H9 (cell line): Measurements from ENCODE around the gene ARSJ. TPM values are rescaled to one million over a fixed set of nuclear protein-coding genes. Genes with fewer than 3 reads are reported as not detected.

Experiments used
- DNase-seq: peaks from one replicate; pipeline ENCODE4 v3.0.0-alpha.2; 2017
- H2AFZ ChIP-seq: one replicate; pipeline ENCODE4 v1.6.1; 2013; ENCODE audit warnings: mild to moderate bottlenecking, low read length, control low read depth, moderate library complexity
- H2AK5ac ChIP-seq: 2 replicates; pipeline ENCODE4 v1.6.1; 2013; ENCODE audit warnings: low read length, control low read depth, mixed read lengths; ENCODE audit not compliant: insufficient read length
- H2BK120ac ChIP-seq: one replicate; pipeline ENCODE4 v1.6.1; 2013; ENCODE audit warnings: low read depth, mild to moderate bottlenecking, low read length, control low read depth, inconsistent platforms; ENCODE audit not compliant: poor library complexity, severe bottlenecking
- H2BK12ac ChIP-seq: 2 replicates; pipeline ENCODE4 v1.6.1; 2013; ENCODE audit warnings: low read length, control low read depth, mixed read lengths, low read depth; ENCODE audit not compliant: insufficient read length
- H2BK15ac ChIP-seq: 2 replicates; pipeline ENCODE4 v1.6.1; 2013; ENCODE audit warnings: low read depth, low read length, control low read depth
- H2BK20ac ChIP-seq: one replicate; pipeline ENCODE4 v1.6.1; 2013; ENCODE audit warnings: low read depth, mild to moderate bottlenecking, low read length, control low read depth, inconsistent platforms; ENCODE audit not compliant: poor library complexity, severe bottlenecking
- H2BK5ac ChIP-seq: 2 replicates; pipeline ENCODE4 v1.6.1; 2013; ENCODE audit warnings: low read length, control low read depth, mixed read lengths; ENCODE audit not compliant: insufficient read length
- H3K14ac ChIP-seq: 2 replicates; pipeline ENCODE4 v1.6.1; 2013; ENCODE audit warnings: low read length, control low read depth; ENCODE audit not compliant: insufficient read depth
- H3K18ac ChIP-seq: 2 replicates; pipeline ENCODE4 v1.6.1; 2013; ENCODE audit warnings: low read depth, mild to moderate bottlenecking, mixed read lengths, low read length, control low read depth; ENCODE audit not compliant: insufficient read length
- H3K23ac ChIP-seq: 2 replicates; pipeline ENCODE4 v1.6.1; 2013; ENCODE audit warnings: low read length, control low read depth, mixed read lengths, low read depth; ENCODE audit not compliant: insufficient read length
- H3K23me2 ChIP-seq: 2 replicates; pipeline ENCODE4 v1.6.1; 2013; ENCODE audit warnings: low read depth, mild to moderate bottlenecking, mixed read lengths, low read length, control low read depth; ENCODE audit not compliant: insufficient read length, poor library complexity, severe bottlenecking
- H3K27ac ChIP-seq: 2 replicates; pipeline ENCODE4 v1.5.1; 2013; ENCODE audit warnings: low read length, control low read depth, mixed read lengths, low read depth; ENCODE audit not compliant: insufficient read length
- H3K27me3 ChIP-seq: 2 replicates; pipeline ENCODE4 v1.6.1; 2013; ENCODE audit warnings: low read length, control low read depth, inconsistent platforms; ENCODE audit not compliant: insufficient read depth
- H3K4ac ChIP-seq: 2 replicates; pipeline ENCODE4 v1.6.1; 2013; ENCODE audit warnings: low read depth, mild to moderate bottlenecking, control low read depth, inconsistent platforms, low read length, moderate library complexity
- H3K4me1 ChIP-seq: 2 replicates; pipeline ENCODE4 v1.6.1; 2013; ENCODE audit warnings: low read length, control low read depth, inconsistent platforms; ENCODE audit not compliant: insufficient read depth
- H3K4me2 ChIP-seq: 2 replicates; pipeline ENCODE4 v1.6.1; 2013; ENCODE audit warnings: low read length, control low read depth, mixed read lengths; ENCODE audit not compliant: insufficient read length, insufficient read depth
- H3K56ac ChIP-seq: 2 replicates; pipeline ENCODE4 v1.6.1; 2013; ENCODE audit warnings: low read depth, mild to moderate bottlenecking, mixed read lengths, low read length, control low read depth; ENCODE audit not compliant: insufficient read length
- H3K79me1 ChIP-seq: 2 replicates; pipeline ENCODE4 v1.6.1; 2013; ENCODE audit warnings: low read depth, mild to moderate bottlenecking, moderate library complexity, low read length, control low read depth, inconsistent platforms; ENCODE audit not compliant: insufficient read depth, poor library complexity, severe bottlenecking
- H3K79me2 ChIP-seq: 2 replicates; pipeline ENCODE4 v1.6.1; 2013; ENCODE audit warnings: low read length, control low read depth, inconsistent platforms; ENCODE audit not compliant: insufficient read depth
- H3K9ac ChIP-seq: 2 replicates; pipeline ENCODE4 v1.6.1; 2013; ENCODE audit warnings: low read length, control low read depth, mixed read lengths; ENCODE audit not compliant: insufficient read length; ENCODE audit errors: extremely low read depth
- H3K9me3 ChIP-seq: one replicate; pipeline ENCODE4 v1.6.1; 2013; ENCODE audit warnings: low read depth, low read length, inconsistent platforms; ENCODE audit not compliant: control insufficient read depth
- H3T11ph ChIP-seq: one replicate; pipeline ENCODE4 v1.6.1; 2013; ENCODE audit warnings: mild to moderate bottlenecking, low read length, control low read depth, inconsistent platforms
- H4K20me1 ChIP-seq: one replicate; pipeline ENCODE4 v1.6.1; 2013; ENCODE audit not compliant: control insufficient read depth, insufficient read length, insufficient read depth
- H4K5ac ChIP-seq: 2 replicates; pipeline ENCODE4 v1.6.1; 2013; ENCODE audit warnings: low read depth, mild to moderate bottlenecking, mixed read lengths, low read length, control low read depth; ENCODE audit not compliant: insufficient read length
- H4K8ac ChIP-seq: replicated peaks from 2 replicates; pipeline ENCODE4 v1.6.1; 2013; ENCODE audit warnings: low read length, control low read depth, mixed read lengths, low read depth; ENCODE audit not compliant: insufficient read length
- H4K91ac ChIP-seq: 2 replicates; pipeline ENCODE4 v1.6.1; 2013; ENCODE audit warnings: low read depth, mild to moderate bottlenecking, moderate library complexity, mixed read lengths, low read length, control low read depth; ENCODE audit not compliant: insufficient read length
- H3K27ac Mint-ChIP-seq, 3 experiments: 2 replicates in 2 of 3; 3 replicates in 1 of 3; pipeline ENCODE4 v1.8.0; 2020 to 2021; ENCODE audit warnings: mixed read lengths in 3 of 3, mild to moderate bottlenecking in 1 of 3, moderate library complexity in 1 of 3
- H3K27me3 Mint-ChIP-seq: 2 replicates; pipeline ENCODE4 v1.8.0; 2021; ENCODE audit warnings: low read depth, mild to moderate bottlenecking, moderate library complexity, mixed read lengths
- H3K36me3 Mint-ChIP-seq, 3 experiments: 2 replicates in 2 of 3; 3 replicates in 1 of 3; pipeline ENCODE4 v1.8.0; 2020 to 2021; ENCODE audit warnings: low read depth in 3 of 3, mixed read lengths in 3 of 3; ENCODE audit not compliant: insufficient read depth in 1 of 3
- H3K4me1 Mint-ChIP-seq, 2 experiments: 2 replicates each; pipeline ENCODE4 v1.8.0; 2020; ENCODE audit warnings: mixed read lengths in 2 of 2
- H3K4me3 Mint-ChIP-seq, 2 experiments: 2 replicates in 1 of 2; 3 replicates in 1 of 2; pipeline ENCODE4 v1.8.0; 2020 to 2021; ENCODE audit warnings: mild to moderate bottlenecking in 2 of 2, mixed read lengths in 2 of 2, moderate library complexity in 1 of 2
- H3K9me3 Mint-ChIP-seq, 2 experiments: 2 replicates in 1 of 2; 3 replicates in 1 of 2; pipeline ENCODE4 v1.8.0; 2020; ENCODE audit warnings: mild to moderate bottlenecking in 2 of 2, mixed read lengths in 2 of 2, moderate library complexity in 1 of 2
- CTCF ChIP-seq: fragments of 200-600 bp; sonication (generic); conservative IDR thresholded peaks from 3 replicates; pipeline ENCODE4 v1.8.0; 2021; ENCODE audit warnings: antibody characterized with exemption, mild to moderate bottlenecking
- total RNA-seq: library from RNA; stranded (reverse); gene quantifications from 2 replicates; pipeline ENCODE4 v1.2.1, GENCODE V29; 2021

Gene ARSJ
- total RNA-seq, 1 experiment from 2014 or later, result 1.1 TPM

DNA sequence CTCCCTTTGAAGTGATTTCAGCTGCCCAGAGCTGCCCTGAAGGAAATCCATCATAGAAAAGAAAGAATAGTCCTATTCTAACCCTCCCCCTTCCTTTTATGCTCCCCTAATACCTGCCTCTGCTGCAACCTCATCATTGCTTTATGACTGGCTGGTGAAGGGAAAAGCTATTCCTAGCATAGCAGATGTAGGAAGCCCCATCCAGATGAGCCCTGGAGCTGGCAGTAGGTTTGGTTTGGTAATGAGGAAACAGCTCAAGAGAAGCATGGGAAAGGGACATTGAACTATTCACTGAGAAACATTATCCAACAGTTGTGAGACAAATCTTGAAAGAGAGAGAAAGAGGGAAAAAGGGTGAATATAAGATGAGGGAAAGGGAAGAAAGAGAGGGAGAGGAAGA, 29.2 kb downstream of the ARSJ start:
- H4K91ac ChIP-seq, result no peak overlapping the region
- no peak overlapping the region for H2BK15ac ChIP-seq
- no peak overlapping the region for H2BK20ac ChIP-seq
- H3K79me2 ChIP-seq, result no peaks in the 10 kb centered on the region
- no peak overlapping the region for H2AK5ac ChIP-seq
- H2AFZ ChIP-seq, result no peak overlapping the region
- peaks cover 9 to 10% of the 10 kb centered on the region in 2 experiments for H3K4me1 Mint-ChIP-seq
- no peaks in the 10 kb centered on the region for H3K36me3 Mint-ChIP-seq
- no peak overlapping the region for H3K18ac ChIP-seq
- no peak overlapping the region for H3K9ac ChIP-seq
- H3T11ph ChIP-seq, result no peak overlapping the region
- H3K27me3 ChIP-seq, result no peaks in the 10 kb centered on the region
- H4K5ac ChIP-seq, result no peak overlapping the region
- H3K56ac ChIP-seq, result no peak overlapping the region
- no peak overlapping the region for H3K27ac ChIP-seq
- no peak overlapping the region for H4K8ac ChIP-seq
- H3K4me1 ChIP-seq, result peaks cover 2% of the 10 kb centered on the region
- TF ChIP-seq CTCF, result no peak
- no peak overlapping the region for H3K14ac ChIP-seq
- H3K4me2 ChIP-seq, result no peak overlapping the region
- no peak overlapping the region for H2BK120ac ChIP-seq
- H3K27ac Mint-ChIP-seq, result no peak overlapping the region
- DNase-seq, result no peak
- H3K4ac ChIP-seq, result no peak overlapping the region
- H3K23ac ChIP-seq, result no peak overlapping the region
- H3K27me3 Mint-ChIP-seq, result no peaks in the 10 kb centered on the region
- H3K4me3 Mint-ChIP-seq, result no peak overlapping the region
- no peak overlapping the region for H2BK5ac ChIP-seq
- no peaks in the 10 kb centered on the region for H3K9me3 Mint-ChIP-seq
- no peak overlapping the region for H2BK12ac ChIP-seq
- H3K79me1 ChIP-seq, result no peaks in the 10 kb centered on the region
- no peaks in the 10 kb centered on the region for H3K23me2 ChIP-seq
- H4K20me1 ChIP-seq, result no peaks in the 10 kb centered on the region
- H3K9me3 ChIP-seq, result no peaks in the 10 kb centered on the region
